LNCaP clone FGC (cell line): ENCODE measurements around the gene TMEM53.
"Not testable (repeated sequence)": the region's sequence is repeated elsewhere in the genome, so short reads cannot be mapped to it uniquely, and the experiment has no call there.

Experiments
- DNase-seq: peaks from one replicate; pipeline ENCODE4 v3.0.0-alpha.2; 2011; ENCODE audit warnings: low read depth
- H3K4me3 ChIP-seq: 2 replicates; pipeline ENCODE4 v1.5.1; 2011; ENCODE audit warnings: mild to moderate bottlenecking, low read depth, low read length, control low read depth
- CTCF ChIP-seq: IDR thresholded peaks from 2 replicates; pipeline ENCODE4 v1.5.1; 2012; ENCODE audit warnings: mild to moderate bottlenecking; ENCODE audit not compliant: control insufficient read depth, insufficient read depth; ENCODE audit errors: extremely low read depth

TMEM53 gene

GRCh38 chr1:44707959-44708831 is 33.9 kb upstream of the TMEM53 start:
- TF ChIP-seq CTCF, result no peak
- DNase-seq, result no peak

GRCh38 chr1:44707112-44707881 is 33.0 kb upstream of the TMEM53 start:
- no peak overlapping the region for H3K4me3 ChIP-seq
- DNase-seq, result no peak
- no peak for TF ChIP-seq CTCF

More at GRCh38 chr1:44707959-44708831, 33.9 kb upstream of the TMEM53 start:
- H3K4me3 ChIP-seq, result no peak overlapping the region

GRCh38 chr1:44705938-44706337 is 31.7 kb upstream of the TMEM53 start:
- no peak for DNase-seq
- TF ChIP-seq CTCF, result no peak
- no peak overlapping the region for H3K4me3 ChIP-seq

- H3K4me3 ChIP-seq, result no peak overlapping the region
- no peak for DNase-seq
- TF ChIP-seq CTCF, result no peak
These were observed 31.2 kb upstream of the TMEM53 start for GRCh38 chr1:44705470-44705869.

GRCh38 chr1:44701141-44701573 is 26.9 kb upstream of the TMEM53 start:
- H3K4me3 ChIP-seq, result no peak overlapping the region
- TF ChIP-seq CTCF, result no peak
- DNase-seq, result peak; percentile 26

- H3K4me3 ChIP-seq, result no peak overlapping the region
- DNase-seq, result no peak
- no peak for TF ChIP-seq CTCF
These were observed 26.3 kb upstream of the TMEM53 start for GRCh38 chr1:44700573-44700972.

- H3K4me3 ChIP-seq, DNase-seq: not testable (repeated sequence)
These were observed 25.1 kb upstream of the TMEM53 start for GRCh38 chr1:44699375-44699774.
